ENCODE results near the gene TNRC18.

The TNRC18 gene

GRCh38 chr7:5395246-5395645, 28.4 kb downstream of the TNRC18 start:
- in situ Hi-C loops (cut with MboI; ENCODE audit: low pct_unique_long_range_greater_than_20kb, low sequenced_read_pairs, unreplicated experiment): no loop called here
- no peak for TF ChIP-seq CTCF (IDR thresholded peaks at IDR 0.05; ENCODE audit: extremely low read depth, insufficient read depth, missing control alignments)
- peak; percentile 11 for DNase-seq (ENCODE audit: low spot score)

- peak; percentile 20 for DNase-seq (ENCODE audit: low spot score)
- TF ChIP-seq CTCF (IDR thresholded peaks at IDR 0.05; ENCODE audit: extremely low read depth, insufficient read depth, missing control alignments): no peak
- in situ Hi-C loops (cut with MboI; ENCODE audit: low pct_unique_long_range_greater_than_20kb, low sequenced_read_pairs, unreplicated experiment): no loop called here
Observed at GRCh38 chr7:5394264-5395105, 29.1 kb downstream of the TNRC18 start.

- TF ChIP-seq CTCF (IDR thresholded peaks at IDR 0.05; ENCODE audit: extremely low read depth, insufficient read depth, missing control alignments): no peak
- in situ Hi-C loops (cut with MboI; ENCODE audit: low pct_unique_long_range_greater_than_20kb, low sequenced_read_pairs, unreplicated experiment): no loop called here
- no peak for DNase-seq (ENCODE audit: low spot score)
Observed at GRCh38 chr7:5393748-5394147, 29.9 kb downstream of the TNRC18 start.

- in situ Hi-C loops (cut with MboI; ENCODE audit: low pct_unique_long_range_greater_than_20kb, low sequenced_read_pairs, unreplicated experiment): no loop called here
- TF ChIP-seq CTCF (IDR thresholded peaks at IDR 0.05; ENCODE audit: extremely low read depth, insufficient read depth, missing control alignments): no peak
- peak; percentile 7 for DNase-seq (ENCODE audit: low spot score)
Observed at GRCh38 chr7:5393328-5393727, 30.3 kb downstream of the TNRC18 start.

GRCh38 chr7:5390918-5391317, 32.7 kb downstream of the TNRC18 start:
- TF ChIP-seq CTCF (IDR thresholded peaks at IDR 0.05; ENCODE audit: extremely low read depth, insufficient read depth, missing control alignments): no peak
- in situ Hi-C loops (cut with MboI; ENCODE audit: low pct_unique_long_range_greater_than_20kb, low sequenced_read_pairs, unreplicated experiment): no loop called here
- no peak for DNase-seq (ENCODE audit: low spot score)

- in situ Hi-C loops (cut with MboI; ENCODE audit: low pct_unique_long_range_greater_than_20kb, low sequenced_read_pairs, unreplicated experiment): no loop called here
- TF ChIP-seq CTCF (IDR thresholded peaks at IDR 0.05; ENCODE audit: extremely low read depth, insufficient read depth, missing control alignments): no peak
- no peak for DNase-seq (ENCODE audit: low spot score)
Observed at GRCh38 chr7:5388905-5389433, 34.7 kb downstream of the TNRC18 start.

Data from GM13977 (cell line).